ENCODE results near the gene LBR.

Gene LBR

DNA sequence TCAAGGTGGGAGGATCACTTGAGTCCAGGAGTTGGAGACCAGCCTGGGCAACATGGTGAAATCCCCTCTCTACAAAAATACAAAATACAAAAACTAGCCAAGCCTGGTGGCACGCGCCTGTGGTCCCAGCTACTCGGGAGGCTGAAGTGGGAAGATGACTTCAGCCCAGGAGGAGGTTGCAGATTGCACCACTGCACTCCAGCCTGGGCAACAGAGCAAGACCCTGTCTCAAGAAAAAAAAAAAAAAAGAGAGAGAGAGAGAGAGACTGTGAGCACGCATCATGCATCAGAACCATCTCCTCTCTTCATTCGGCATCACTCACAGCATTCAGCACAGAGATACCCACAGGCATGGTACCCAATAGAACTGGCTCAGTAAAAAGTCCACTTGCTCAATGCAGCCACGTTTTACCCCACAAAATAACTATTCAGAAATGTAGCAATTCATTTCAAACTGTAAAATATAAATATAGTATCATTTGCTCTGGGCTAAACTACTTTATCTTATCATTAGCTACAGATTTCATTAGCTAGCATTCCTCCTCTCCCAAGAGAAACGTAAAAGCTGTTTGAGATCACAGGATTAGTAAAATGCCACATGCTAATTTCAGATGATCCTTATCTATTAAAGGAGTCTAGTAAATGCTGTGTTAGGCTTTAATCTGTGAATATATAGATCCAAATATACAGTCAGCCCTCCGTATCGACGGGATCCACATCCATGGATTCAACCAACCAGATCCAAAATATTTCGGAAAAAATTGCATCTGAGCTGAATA is 11.7 kb downstream of the LBR start:
- peaks cover 10% of the 10 kb centered on the region for H3K79me2 ChIP-seq (ENCODE audit: control insufficient read depth, insufficient read depth, low read length)
- H3K27me3 ChIP-seq (ENCODE audit: insufficient read depth, low read length, poor library complexity) = no peaks in the 10 kb centered on the region
- H3K4me2 ChIP-seq (ENCODE audit: low read length) = no peak overlapping the region
- H3K4me3 ChIP-seq (ENCODE audit: low read length) = no peak overlapping the region
- H4K8ac ChIP-seq (ENCODE audit: low read depth, low read length) = no peak overlapping the region
- no peak overlapping the region for H3K18ac ChIP-seq (ENCODE audit: low read length)
- peaks cover 11% of the 10 kb centered on the region for H3K4me1 ChIP-seq (ENCODE audit: control insufficient read depth, low read depth, low read length)
- no peak overlapping the region for H3K56ac ChIP-seq (ENCODE audit: low read length)
- H3K27ac ChIP-seq (ENCODE audit: low read depth, low read length) = no peak overlapping the region
- no peak overlapping the region for H2AK5ac ChIP-seq (ENCODE audit: low read length)
- no peak overlapping the region for H3K9ac ChIP-seq (ENCODE audit: low read length)
- H2BK5ac ChIP-seq (ENCODE audit: low read length) = no peak overlapping the region
- no CpG with 5 or more reads among the region's 11 CpGs for WGBS (ENCODE audit: extremely low coverage, insufficient coverage, low lambda C conversion rate)
- DNase-seq = peak; percentile 50
- H3K79me1 ChIP-seq (ENCODE audit: low read length) = peaks cover 9% of the 10 kb centered on the region
- no peak overlapping the region for H3K4ac ChIP-seq (ENCODE audit: low read depth, low read length)
- H2BK120ac ChIP-seq (ENCODE audit: low read depth, low read length) = no peak overlapping the region
- H2BK15ac ChIP-seq (replicated peaks; ENCODE audit: low read depth) = no peak overlapping the region
- no peak overlapping the region for H4K5ac ChIP-seq (ENCODE audit: low read length)
- H3K23ac ChIP-seq (ENCODE audit: low read length) = no peak overlapping the region
- no peaks in the 10 kb centered on the region for H3K36me3 ChIP-seq (ENCODE audit: control insufficient read depth, insufficient read depth, low read length)

DNA sequence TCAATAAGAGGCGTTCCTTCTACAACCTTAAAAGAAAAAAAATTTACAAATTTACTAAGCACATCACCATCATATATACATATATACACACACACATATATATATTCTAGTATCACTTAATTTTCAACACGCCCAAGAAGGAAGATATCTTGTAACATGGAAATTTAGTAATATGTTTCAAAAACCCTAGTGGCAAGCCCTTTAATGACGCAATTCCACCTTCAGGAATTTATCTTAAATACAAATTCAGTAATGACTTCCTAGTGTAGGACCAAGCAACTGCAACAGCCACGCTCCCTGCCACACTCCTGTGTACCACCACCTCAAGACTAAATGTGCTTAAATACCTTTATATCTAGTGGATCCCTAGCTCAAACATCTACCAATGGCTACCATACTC is 12.5 kb downstream of the LBR start:
- no CpG with 5 or more reads among the region's 4 CpGs for WGBS (ENCODE audit: extremely low coverage, insufficient coverage, low lambda C conversion rate)
- no peak overlapping the region for H2BK120ac ChIP-seq (ENCODE audit: low read depth, low read length)
- H3K56ac ChIP-seq (ENCODE audit: low read length) = no peak overlapping the region
- no peak overlapping the region for H3K4me3 ChIP-seq (ENCODE audit: low read length)
- H2AK5ac ChIP-seq (ENCODE audit: low read length) = no peak overlapping the region
- no peak overlapping the region for H3K4ac ChIP-seq (ENCODE audit: low read depth, low read length)
- no peak overlapping the region for H3K27ac ChIP-seq (ENCODE audit: low read depth, low read length)
- H3K27me3 ChIP-seq (ENCODE audit: insufficient read depth, low read length, poor library complexity) = no peaks in the 10 kb centered on the region
- peaks cover 9% of the 10 kb centered on the region for H3K79me2 ChIP-seq (ENCODE audit: control insufficient read depth, insufficient read depth, low read length)
- H3K4me1 ChIP-seq (ENCODE audit: control insufficient read depth, low read depth, low read length) = peaks cover 11% of the 10 kb centered on the region
- H3K4me2 ChIP-seq (ENCODE audit: low read length) = no peak overlapping the region
- no peak overlapping the region for H2BK5ac ChIP-seq (ENCODE audit: low read length)
- no peak overlapping the region for H4K8ac ChIP-seq (ENCODE audit: low read depth, low read length)
- no peaks in the 10 kb centered on the region for H3K36me3 ChIP-seq (ENCODE audit: control insufficient read depth, insufficient read depth, low read length)
- H4K5ac ChIP-seq (ENCODE audit: low read length) = no peak overlapping the region
- no peak overlapping the region for H3K18ac ChIP-seq (ENCODE audit: low read length)
- H3K23ac ChIP-seq (ENCODE audit: low read length) = no peak overlapping the region
- no peak overlapping the region for H2BK15ac ChIP-seq (replicated peaks; ENCODE audit: low read depth)
- peaks cover 9% of the 10 kb centered on the region for H3K79me1 ChIP-seq (ENCODE audit: low read length)
- no peak for DNase-seq
- H3K9ac ChIP-seq (ENCODE audit: low read length) = no peak overlapping the region

DNA sequence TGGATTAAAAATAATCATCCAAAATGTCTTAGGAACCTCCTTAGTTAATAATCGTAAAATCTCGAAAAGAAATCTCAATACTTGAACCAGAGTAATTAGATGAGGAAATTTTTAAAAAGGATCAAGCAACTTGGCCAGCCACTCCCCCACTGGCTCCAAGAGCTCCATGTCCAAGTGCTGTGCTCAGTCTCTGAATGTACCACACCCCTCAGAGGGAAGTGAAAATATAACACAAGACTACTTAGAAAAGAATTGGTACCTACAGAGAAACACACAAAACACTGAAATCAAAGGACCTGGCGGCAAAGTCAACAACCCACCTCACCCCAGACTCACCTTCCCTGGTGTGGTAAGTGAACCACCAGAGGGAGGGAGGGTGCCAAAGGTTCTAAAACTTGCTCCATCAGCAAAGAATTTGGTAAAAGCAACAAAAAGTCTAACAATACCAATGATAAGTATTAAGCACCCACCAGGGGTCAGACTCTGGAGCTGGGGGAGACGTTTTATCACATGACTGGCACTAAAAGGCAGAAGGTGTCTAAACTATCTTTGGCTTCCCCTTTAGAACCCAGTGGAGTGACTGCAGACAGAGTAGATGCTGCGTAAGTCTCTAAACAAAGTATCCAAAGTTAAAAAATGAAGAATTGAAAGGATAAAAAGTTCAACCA is 14.0 kb downstream of the LBR start:
- Histone ChIP-seq H3K4ac (ENCODE audit: low read depth, low read length) (no peak overlapping the region), H2BK120ac (ENCODE audit: low read depth, low read length) (no peak overlapping the region), H3K79me1 (ENCODE audit: low read length) (peaks cover 9% of the 10 kb centered on the region), H2BK5ac (ENCODE audit: low read length) (no peak overlapping the region), H3K4me2 (ENCODE audit: low read length) (no peak overlapping the region), H3K56ac (ENCODE audit: low read length) (no peak overlapping the region), H2AK5ac (ENCODE audit: low read length) (no peak overlapping the region), H3K36me3 (ENCODE audit: control insufficient read depth, insufficient read depth, low read length) (no peaks in the 10 kb centered on the region), H4K5ac (ENCODE audit: low read length) (no peak overlapping the region), H2BK15ac (replicated peaks; ENCODE audit: low read depth) (no peak overlapping the region), H3K23ac (ENCODE audit: low read length) (no peak overlapping the region), H3K18ac (ENCODE audit: low read length) (no peak overlapping the region), H3K4me3 (ENCODE audit: low read length) (no peak overlapping the region), H3K79me2 (ENCODE audit: control insufficient read depth, insufficient read depth, low read length) (peaks cover 8% of the 10 kb centered on the region), H3K9ac (ENCODE audit: low read length) (no peak overlapping the region), H3K27me3 (ENCODE audit: insufficient read depth, low read length, poor library complexity) (no peaks in the 10 kb centered on the region), H3K4me1 (ENCODE audit: control insufficient read depth, low read depth, low read length) (peaks cover 11% of the 10 kb centered on the region), H4K8ac (ENCODE audit: low read depth, low read length) (no peak overlapping the region), H3K27ac (ENCODE audit: low read depth, low read length) (no peak overlapping the region)
- DNase-seq = peak; percentile 36
- no CpG with 5 or more reads among the region's 5 CpGs for WGBS (ENCODE audit: extremely low coverage, insufficient coverage, low lambda C conversion rate)

DNA sequence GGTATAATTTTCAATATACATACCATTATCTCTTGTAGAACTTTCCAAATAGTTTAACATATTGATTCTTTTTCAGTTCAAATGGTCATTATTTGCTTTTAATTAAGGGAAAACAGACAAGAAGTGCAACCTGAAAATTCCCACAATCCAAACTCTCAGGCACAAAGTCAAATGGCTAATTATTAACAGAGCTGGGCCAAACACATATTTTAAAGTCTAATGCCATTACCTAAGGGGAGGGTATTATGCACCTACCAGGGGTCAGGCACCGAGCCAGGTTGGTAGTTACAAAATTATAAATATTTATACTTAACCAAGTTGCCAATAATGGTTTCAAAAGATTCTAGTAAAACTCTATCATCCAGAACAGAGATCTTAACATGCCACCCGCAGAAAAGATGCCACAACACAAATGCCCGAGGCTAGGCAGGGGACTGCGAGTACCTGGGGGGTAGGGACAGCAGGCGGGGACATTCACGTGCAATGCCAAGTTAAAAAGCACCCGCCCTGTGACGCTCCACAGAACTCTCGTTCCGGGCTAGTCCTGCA is 15.0 kb downstream of the LBR start:
- no peak overlapping the region for H3K4me2 ChIP-seq (ENCODE audit: low read length)
- H2BK5ac ChIP-seq (ENCODE audit: low read length) = no peak overlapping the region
- H3K79me1 ChIP-seq (ENCODE audit: low read length) = peaks cover 9% of the 10 kb centered on the region
- H3K79me2 ChIP-seq (ENCODE audit: control insufficient read depth, insufficient read depth, low read length) = peaks cover 7% of the 10 kb centered on the region
- no peaks in the 10 kb centered on the region for H3K27me3 ChIP-seq (ENCODE audit: insufficient read depth, low read length, poor library complexity)
- no peak overlapping the region for H2BK15ac ChIP-seq (replicated peaks; ENCODE audit: low read depth)
- no peak overlapping the region for H3K18ac ChIP-seq (ENCODE audit: low read length)
- no peak overlapping the region for H3K27ac ChIP-seq (ENCODE audit: low read depth, low read length)
- no CpG with 5 or more reads among the region's 10 CpGs for WGBS (ENCODE audit: extremely low coverage, insufficient coverage, low lambda C conversion rate)
- no peak overlapping the region for H2BK120ac ChIP-seq (ENCODE audit: low read depth, low read length)
- H4K5ac ChIP-seq (ENCODE audit: low read length) = no peak overlapping the region
- no peak overlapping the region for H2AK5ac ChIP-seq (ENCODE audit: low read length)
- H3K4me3 ChIP-seq (ENCODE audit: low read length) = no peak overlapping the region
- DNase-seq = no peak
- H3K4me1 ChIP-seq (ENCODE audit: control insufficient read depth, low read depth, low read length) = peaks cover 14% of the 10 kb centered on the region
- H3K36me3 ChIP-seq (ENCODE audit: control insufficient read depth, insufficient read depth, low read length) = no peaks in the 10 kb centered on the region
- no peak overlapping the region for H3K23ac ChIP-seq (ENCODE audit: low read length)
- no peak overlapping the region for H3K4ac ChIP-seq (ENCODE audit: low read depth, low read length)
- H3K9ac ChIP-seq (ENCODE audit: low read length) = no peak overlapping the region
- H3K56ac ChIP-seq (ENCODE audit: low read length) = no peak overlapping the region
- no peak overlapping the region for H4K8ac ChIP-seq (ENCODE audit: low read depth, low read length)

DNA sequence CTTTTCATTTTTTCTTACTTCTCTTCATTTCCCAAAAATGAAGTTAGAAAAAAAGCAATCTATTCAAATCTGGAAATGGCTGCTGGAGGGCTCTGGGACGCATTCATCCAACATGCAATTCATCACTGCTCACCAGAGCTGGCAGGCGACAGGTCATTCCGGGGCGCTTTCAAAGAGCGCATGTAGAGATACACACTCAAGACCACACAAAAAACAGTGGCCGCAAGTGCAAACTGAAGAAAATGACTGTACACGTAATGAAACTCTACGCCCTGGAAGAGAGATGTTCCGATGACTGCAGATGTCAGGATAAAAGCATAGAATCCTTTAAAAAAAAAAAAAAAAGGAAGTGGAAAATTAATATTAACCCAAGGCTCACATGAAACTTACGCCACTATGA is 15.5 kb downstream of the LBR start:
- no peak overlapping the region for H2BK15ac ChIP-seq (replicated peaks; ENCODE audit: low read depth)
- no CpG with 5 or more reads among the region's 10 CpGs for WGBS (ENCODE audit: extremely low coverage, insufficient coverage, low lambda C conversion rate)
- H3K79me2 ChIP-seq (ENCODE audit: control insufficient read depth, insufficient read depth, low read length) = peaks cover 9% of the 10 kb centered on the region
- no peak overlapping the region for H2AK5ac ChIP-seq (ENCODE audit: low read length)
- no peak overlapping the region for H3K23ac ChIP-seq (ENCODE audit: low read length)
- no peak overlapping the region for H3K56ac ChIP-seq (ENCODE audit: low read length)
- no peak overlapping the region for H3K9ac ChIP-seq (ENCODE audit: low read length)
- H3K4me1 ChIP-seq (ENCODE audit: control insufficient read depth, low read depth, low read length) = peaks cover 16% of the 10 kb centered on the region
- H3K27me3 ChIP-seq (ENCODE audit: insufficient read depth, low read length, poor library complexity) = no peaks in the 10 kb centered on the region
- H2BK120ac ChIP-seq (ENCODE audit: low read depth, low read length) = no peak overlapping the region
- H2BK5ac ChIP-seq (ENCODE audit: low read length) = no peak overlapping the region
- no peak overlapping the region for H3K4me2 ChIP-seq (ENCODE audit: low read length)
- H3K36me3 ChIP-seq (ENCODE audit: control insufficient read depth, insufficient read depth, low read length) = no peaks in the 10 kb centered on the region
- no peak overlapping the region for H3K18ac ChIP-seq (ENCODE audit: low read length)
- DNase-seq = no peak
- no peak overlapping the region for H3K4ac ChIP-seq (ENCODE audit: low read depth, low read length)
- no peak overlapping the region for H3K4me3 ChIP-seq (ENCODE audit: low read length)
- H4K5ac ChIP-seq (ENCODE audit: low read length) = no peak overlapping the region
- H4K8ac ChIP-seq (ENCODE audit: low read depth, low read length) = no peak overlapping the region
- H3K79me1 ChIP-seq (ENCODE audit: low read length) = peaks cover 11% of the 10 kb centered on the region
- H3K27ac ChIP-seq (ENCODE audit: low read depth, low read length) = no peak overlapping the region
